HG03159 (cell line): Measurements from ENCODE around the gene ARGLU1.

Source experiments
- ATAC-seq: cut with Tn5 transposase; IDR thresholded peaks from one replicate; pipeline ENCODE4 v1.9.1; 2021; ENCODE audit warnings: mild to moderate bottlenecking, moderate library complexity; ENCODE audit not compliant: unreplicated experiment

ARGLU1 gene

GRCh38 chr13:106588367-106588766 is 20.4 kb upstream of the ARGLU1 start:
- ATAC-seq, result no peak

DNA sequence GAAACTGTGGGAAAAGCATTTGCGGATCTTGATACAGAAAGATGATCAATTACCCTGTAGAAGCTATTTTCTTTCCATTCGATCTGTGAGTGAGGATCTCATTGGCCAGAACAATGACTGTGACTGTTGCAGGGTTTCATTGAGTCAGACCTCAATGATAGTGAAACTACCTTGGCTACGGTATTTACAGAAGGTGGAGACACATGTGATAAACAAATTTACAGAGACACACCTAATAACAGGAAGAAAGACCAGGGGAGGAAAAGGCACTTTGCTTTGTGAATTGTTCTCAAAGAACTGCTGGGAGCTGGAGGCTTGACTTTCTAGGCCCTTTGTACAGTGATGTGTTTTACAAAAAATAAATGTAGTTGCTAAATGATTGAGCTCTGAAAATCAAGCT is 19.9 kb upstream of the ARGLU1 start:
- ATAC-seq, result no peak

GRCh38 chr13:106586648-106587166 is 18.8 kb upstream of the ARGLU1 start:
- no peak for ATAC-seq

DNA sequence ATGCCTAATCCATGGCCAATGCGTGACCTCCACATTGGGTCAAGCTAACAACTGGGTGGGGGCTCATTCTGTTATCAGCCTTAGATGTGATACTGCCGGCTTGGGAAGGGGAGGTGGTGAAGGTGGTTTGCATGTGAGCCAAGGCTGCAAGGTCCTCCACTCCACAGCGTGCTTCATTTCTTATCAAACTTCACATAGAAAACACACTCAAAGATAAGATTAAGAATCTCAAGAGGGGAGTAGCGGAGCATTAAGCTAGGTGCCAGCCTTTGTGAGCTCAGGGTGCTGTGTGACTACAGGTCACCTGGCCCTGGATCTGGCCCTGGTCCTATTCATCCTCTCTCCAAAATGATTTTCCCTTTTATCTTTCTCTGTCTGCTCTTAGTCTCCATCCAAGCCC is 13.3 kb upstream of the ARGLU1 start:
- no peak for ATAC-seq

DNA sequence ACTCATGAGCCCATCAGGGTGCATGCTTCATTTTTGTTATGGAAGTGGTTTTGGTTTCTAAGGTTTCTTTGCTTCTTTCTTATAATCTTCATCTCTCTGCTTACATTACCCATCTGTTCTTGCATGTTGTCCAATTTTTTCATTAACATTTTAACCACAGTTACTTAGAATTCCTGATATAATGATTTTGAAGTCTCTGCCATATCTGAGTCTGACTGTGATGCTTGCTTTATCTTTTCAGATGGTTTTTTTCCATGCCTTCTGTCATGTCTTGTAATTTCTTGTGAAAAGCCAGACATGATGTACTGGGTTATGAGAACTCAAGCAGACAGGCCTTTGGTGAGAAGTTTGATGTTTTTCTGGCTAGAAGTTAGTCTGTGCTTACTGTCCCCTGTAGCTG is 8.0 kb upstream of the ARGLU1 start:
- ATAC-seq, result no peak

DNA sequence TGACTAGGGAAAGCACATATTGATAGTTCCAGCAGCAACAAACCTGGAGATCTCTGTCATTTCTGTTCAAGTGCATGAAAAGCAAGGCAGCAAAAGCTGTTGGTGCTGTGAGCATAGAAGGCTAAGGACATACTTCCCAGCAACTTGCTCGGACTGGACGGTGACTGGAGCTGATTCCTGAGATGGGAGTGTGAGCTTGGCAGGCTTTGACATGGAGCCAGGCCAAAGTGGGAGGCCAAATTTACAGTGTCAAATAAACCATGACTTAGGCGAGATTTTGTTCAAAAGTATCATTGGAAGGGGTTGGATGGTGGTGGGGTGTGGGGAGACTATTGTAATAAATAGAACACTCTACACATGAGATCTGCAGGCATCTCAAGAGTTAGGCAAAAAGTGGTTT is 5.9 kb upstream of the ARGLU1 start:
- no peak for ATAC-seq

DNA sequence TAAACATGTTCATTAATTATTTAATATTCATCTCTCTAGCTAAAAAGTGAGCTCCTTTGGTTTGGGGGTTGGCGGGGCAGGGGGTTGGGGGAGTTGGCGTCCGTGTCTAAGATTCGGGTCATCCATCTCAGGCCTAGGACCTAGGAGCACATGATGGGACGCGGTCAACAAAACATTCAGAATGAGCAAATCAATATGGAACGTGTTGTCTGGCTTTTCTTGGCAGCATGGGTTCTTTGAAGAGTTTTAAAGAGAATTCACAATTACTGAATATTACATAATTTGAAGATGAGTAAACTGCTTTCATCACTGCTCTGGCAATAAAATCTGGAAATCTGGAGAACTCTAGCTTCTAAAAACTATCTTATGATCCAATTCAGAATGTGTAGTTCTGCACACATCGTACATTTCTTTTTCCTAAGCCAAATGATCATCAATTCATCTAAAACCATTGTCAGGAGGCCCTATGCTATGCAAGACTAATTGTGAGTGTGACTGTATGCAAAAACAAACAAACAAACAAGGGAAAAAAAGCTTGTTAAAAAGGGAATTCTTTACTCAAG is 5.4 kb upstream of the ARGLU1 start:
- ATAC-seq, result no peak

DNA sequence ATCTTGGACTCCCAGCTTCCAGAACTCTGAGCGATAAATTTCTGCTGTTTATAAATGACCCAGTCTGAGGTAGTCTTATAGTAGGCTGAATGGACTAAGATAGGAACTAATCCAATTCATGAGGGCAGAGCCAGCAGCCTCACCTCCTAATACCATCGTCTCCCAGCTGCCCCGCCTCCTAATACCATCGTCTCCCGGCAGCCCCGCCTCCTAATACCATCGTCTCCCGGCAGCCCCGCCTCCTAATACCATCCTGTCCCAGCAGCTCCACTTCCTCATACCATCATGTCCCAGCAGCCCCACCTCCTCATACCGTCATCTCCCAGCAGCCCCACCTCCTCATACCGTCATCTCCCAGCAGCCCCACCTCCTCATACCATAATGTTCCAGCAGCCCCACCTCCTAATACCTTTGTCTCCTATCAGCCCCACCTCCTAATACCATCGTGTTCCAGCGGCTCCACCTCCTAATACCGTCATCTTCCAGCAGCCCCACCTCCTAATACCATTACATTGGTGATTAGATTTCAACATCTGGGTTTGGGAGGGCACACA is 2.4 kb upstream of the ARGLU1 start:
- no peak for ATAC-seq

- no peak for ATAC-seq
Observed at GRCh38 chr13:106569233-106570095, 1.5 kb upstream of the ARGLU1 start.

GRCh38 chr13:106568299-106569003 is 514 bp upstream of the ARGLU1 start:
- ATAC-seq, result peak; percentile 32

GRCh38 chr13:106566641-106567473 is 1.1 kb downstream of the ARGLU1 start:
- ATAC-seq, result peak; percentile 45

DNA sequence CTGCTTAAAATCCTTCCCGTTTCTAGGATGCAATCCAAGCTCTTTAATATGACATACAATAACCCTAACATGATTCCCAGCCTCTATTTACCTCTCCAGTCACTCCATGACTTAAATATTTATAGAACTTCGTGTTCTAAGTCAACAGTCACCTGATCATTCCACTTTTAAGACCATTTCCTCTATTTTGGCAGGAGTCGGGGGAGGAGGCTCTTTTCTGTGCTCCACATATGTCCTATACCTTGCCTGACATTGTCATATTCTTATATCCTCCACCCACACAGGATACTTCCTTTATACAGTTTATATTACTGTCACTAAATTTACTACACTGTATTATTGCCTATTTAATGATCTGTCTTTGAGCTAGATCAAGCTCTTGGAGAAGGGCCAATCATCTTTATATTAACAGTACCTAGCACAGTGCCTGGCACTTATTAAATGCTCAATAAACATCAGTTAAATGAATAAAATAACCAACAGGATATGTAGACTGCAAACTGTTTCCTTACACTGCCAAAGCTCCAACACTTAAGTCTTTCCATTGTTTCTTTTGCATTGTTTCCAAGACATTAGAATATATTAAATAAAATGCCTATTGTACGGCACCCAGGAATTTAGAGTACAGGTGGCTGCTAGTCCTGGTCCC is 2.7 kb downstream of the ARGLU1 start:
- ATAC-seq, result no peak

- ATAC-seq, result no peak
Observed at GRCh38 chr13:106562301-106562700, 5.6 kb downstream of the ARGLU1 start.

DNA sequence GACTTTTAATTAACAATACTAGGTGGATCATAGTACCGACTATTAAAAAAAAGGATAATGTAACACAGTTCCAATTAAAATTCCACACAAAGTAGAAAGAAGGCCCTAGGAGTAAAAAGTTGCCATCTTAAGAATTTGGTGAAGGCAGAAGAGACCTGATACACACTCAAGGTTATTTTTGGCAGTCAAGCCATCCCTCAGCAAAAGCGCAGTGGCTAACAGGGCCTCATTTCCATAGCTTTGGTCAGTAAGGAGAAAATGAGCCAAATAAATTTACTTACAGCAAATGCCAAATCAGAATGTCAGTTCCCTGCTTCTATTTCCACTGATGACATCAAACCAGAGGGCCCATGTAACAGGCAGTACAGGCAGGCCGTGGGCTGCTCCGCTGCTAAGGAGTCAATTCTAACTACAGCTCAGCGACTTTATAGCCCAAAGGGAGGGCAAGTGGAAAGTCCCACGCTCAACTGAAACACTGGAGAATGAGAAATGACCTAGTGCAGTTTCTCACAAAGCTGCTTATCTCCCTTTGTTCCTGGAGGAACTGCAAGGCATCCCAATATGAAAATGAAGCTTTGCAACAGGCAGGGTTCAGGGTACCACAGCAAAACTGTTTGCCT is 6.3 kb downstream of the ARGLU1 start:
- peak; percentile 79 for ATAC-seq

- peak; percentile 35 for ATAC-seq
Observed at GRCh38 chr13:106560821-106561220, 7.1 kb downstream of the ARGLU1 start.

- ATAC-seq, result no peak
Observed at GRCh38 chr13:106558527-106558926, 9.4 kb downstream of the ARGLU1 start.

- no peak for ATAC-seq
Observed at GRCh38 chr13:106555631-106556328, 12.2 kb downstream of the ARGLU1 start.

- no peak for ATAC-seq
Observed at GRCh38 chr13:106551751-106552150, 16.2 kb downstream of the ARGLU1 start.

DNA sequence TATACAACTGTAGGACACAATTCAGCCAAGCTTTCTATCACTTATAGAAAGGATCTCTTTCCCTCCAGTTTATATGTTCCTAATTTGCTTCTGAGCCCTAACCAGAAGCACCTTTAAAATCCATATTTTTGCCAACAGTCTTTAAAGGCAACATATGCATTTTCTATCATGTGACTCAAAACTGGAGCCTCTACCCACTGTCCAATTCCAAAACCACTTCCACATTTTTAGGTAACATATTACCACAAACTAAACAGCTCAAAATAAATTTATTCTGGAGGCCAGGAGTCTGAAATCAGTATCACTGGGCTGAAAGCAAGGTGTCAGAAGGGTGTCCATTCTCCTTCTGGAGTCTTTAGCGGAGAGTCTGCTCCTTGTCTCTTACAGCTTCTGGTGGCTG is 16.6 kb downstream of the ARGLU1 start:
- no peak for ATAC-seq
